Activated B cell treated with CpG ODN at 0.5 μM for 24 hours (primary cell): ENCODE results near the gene MCAT. TPM values are rescaled to one million over a fixed set of nuclear protein-coding genes. Genes with fewer than 3 reads are reported as not detected.

Source experiments
- ATAC-seq: fragments of 200-7000 bp; cut with Tn5 transposase; one replicate; pipeline ENCODE4 v1.10.0; 2021; ENCODE audit warnings: low read depth, mild to moderate bottlenecking, moderate library complexity
- CTCF ChIA-PET: fragments of 350-600 bp; sonication (Branson Sonifier 250); formaldehyde crosslinking; loops from one replicate; lab custom pipeline; 2021; ENCODE audit warnings: antibody characterized with exemption; lab: Charles Lee
- POLR2A ChIA-PET: fragments of 350-600 bp; sonication (Branson Sonifier 250); formaldehyde crosslinking; loops from one replicate; lab custom pipeline; 2021; ENCODE audit warnings: antibody characterized with exemption; lab: Charles Lee
- DNase-seq: peaks from one replicate; pipeline ENCODE4 v3.0.0; 2022
- H3K27ac Mint-ChIP-seq: one replicate; pipeline ENCODE4 v1.8.0; 2020; ENCODE audit warnings: mixed read lengths
- H3K27me3 Mint-ChIP-seq: one replicate; pipeline ENCODE4 v1.8.0; 2021; ENCODE audit warnings: mixed read lengths
- H3K36me3 Mint-ChIP-seq: one replicate; pipeline ENCODE4 v1.8.0; 2021; ENCODE audit warnings: low read depth, mixed read lengths
- H3K4me1 Mint-ChIP-seq: one replicate; pipeline ENCODE4 v1.8.0; 2021; ENCODE audit warnings: mixed read lengths
- H3K4me3 Mint-ChIP-seq: one replicate; pipeline ENCODE4 v1.8.0; 2020; ENCODE audit warnings: mild to moderate bottlenecking, mixed read lengths
- H3K9me3 Mint-ChIP-seq: one replicate; pipeline ENCODE4 v1.8.0; 2020; ENCODE audit warnings: mixed read lengths
- CTCF ChIP-seq: fragments of 200-600 bp; IDR thresholded peaks from one replicate; pipeline ENCODE4 v1.8.0; 2022; ENCODE audit warnings: antibody characterized with exemption, mild to moderate bottlenecking
- intact Hi-C: fragments of 100-400 bp; cut with micrococcal nuclease; formaldehyde crosslinking; loops from one replicate; pipeline ENCODE4 v1.15.1; 2024
- total RNA-seq: library from RNA; stranded (reverse); gene quantifications from 2 replicates; pipeline ENCODE4 v1.2.3, GENCODE V29; 2022

MCAT gene, protein sequence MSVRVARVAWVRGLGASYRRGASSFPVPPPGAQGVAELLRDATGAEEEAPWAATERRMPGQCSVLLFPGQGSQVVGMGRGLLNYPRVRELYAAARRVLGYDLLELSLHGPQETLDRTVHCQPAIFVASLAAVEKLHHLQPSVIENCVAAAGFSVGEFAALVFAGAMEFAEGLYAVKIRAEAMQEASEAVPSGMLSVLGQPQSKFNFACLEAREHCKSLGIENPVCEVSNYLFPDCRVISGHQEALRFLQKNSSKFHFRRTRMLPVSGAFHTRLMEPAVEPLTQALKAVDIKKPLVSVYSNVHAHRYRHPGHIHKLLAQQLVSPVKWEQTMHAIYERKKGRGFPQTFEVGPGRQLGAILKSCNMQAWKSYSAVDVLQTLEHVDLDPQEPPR
- 12.7 and 13.2 TPM in 2 replicates for total RNA-seq

- peaks cover 37% of the 10 kb centered on the region for H3K4me1 Mint-ChIP-seq
- H3K9me3 Mint-ChIP-seq: no peaks in the 10 kb centered on the region
- POLR2A ChIA-PET: interaction anchor here (1.6 kb wide), 1 partner anchor 487 kb away, joined by 3 read pairs; no protein-coding TSS in a partner anchor
- no peaks in the 10 kb centered on the region for H3K27me3 Mint-ChIP-seq
- DNase-seq (peak; percentile 85), ATAC-seq (peak; percentile 80)
- H3K36me3 Mint-ChIP-seq: peaks cover 27% of the 10 kb centered on the region
- TF ChIP-seq CTCF: no peak
- H3K4me3 Mint-ChIP-seq: peak within 1 kb of the TSS; percentile 85
- H3K27ac Mint-ChIP-seq: peak within 1 kb of the TSS; percentile 90
- CTCF ChIA-PET: no interaction called here
- intact Hi-C loops: loop anchor here (1.0 to 10.0 kb wide), 4 partner anchors 8 to 128 kb away; partner anchors contain the start of genes PACSIN2, TSPO, TTLL1 and TTLL12
These were observed at the start of gene MCAT for GRCh38 chr22:43142880-43143562. MCAT (minus strand) TSS chr22:43143398; CDS start chr22:43143348, 50 bp downstream.

- Mint-ChIP-seq H3K9me3 (no peaks in the 10 kb centered on the region), H3K4me1 (no peaks in the 10 kb centered on the region), H3K36me3 (no peaks in the 10 kb centered on the region), H3K27ac (no peak overlapping the region), H3K27me3 (peaks cover 8% of the 10 kb centered on the region), H3K4me3 (no peak overlapping the region)
- TF ChIP-seq CTCF: no peak
- ChIA-PET POLR2A (no interaction called here), CTCF (no interaction called here)
- intact Hi-C loops: no loop called here
- DNase-seq (no peak), ATAC-seq (no peak)
These were observed 48.6 kb upstream of the MCAT start for GRCh38 chr22:43191831-43192230.

GRCh38 chr22:43188829-43189545 is 45.8 kb upstream of the MCAT start:
- H3K27me3 Mint-ChIP-seq: peaks cover 3% of the 10 kb centered on the region
- peak overlapping the region; percentile 16 for H3K4me3 Mint-ChIP-seq

More at GRCh38 chr22:43188829-43189545, 45.8 kb upstream of the MCAT start:
- intact Hi-C loops: no loop called here
- H3K9me3 Mint-ChIP-seq: no peaks in the 10 kb centered on the region
- peak overlapping the region; percentile 54 for H3K27ac Mint-ChIP-seq
- ATAC-seq: no peak
- H3K36me3 Mint-ChIP-seq: no peaks in the 10 kb centered on the region
- POLR2A ChIA-PET: no interaction called here
- CTCF ChIA-PET: no interaction called here
- TF ChIP-seq CTCF: no peak
- DNase-seq: no peak
- peaks cover 14% of the 10 kb centered on the region for H3K4me1 Mint-ChIP-seq
